HUES64 (cell line): ENCODE measurements around the gene OR5M10. TPM values are rescaled to one million over a fixed set of nuclear protein-coding genes. Genes with fewer than 3 reads are reported as not detected.
"Not testable (repeated sequence)": the region's sequence is repeated elsewhere in the genome, so short reads cannot be mapped to it uniquely, and the experiment has no call there.

Source experiments
- H3K27ac ChIP-seq: 2 replicates; pipeline ENCODE4 v1.7.0; 2013; ENCODE audit warnings: low read depth, low read length, inconsistent platforms
- H3K27me3 ChIP-seq: 2 replicates; pipeline ENCODE4 v1.6.1; 2013; ENCODE audit warnings: mild to moderate bottlenecking, low read length; ENCODE audit not compliant: insufficient read depth
- H3K36me3 ChIP-seq: 2 replicates; pipeline ENCODE4 v1.6.1; 2013; ENCODE audit warnings: mild to moderate bottlenecking, low read length; ENCODE audit not compliant: insufficient read depth
- H3K4me1 ChIP-seq: 2 replicates; pipeline ENCODE4 v1.6.1; 2013; ENCODE audit warnings: mild to moderate bottlenecking, low read length, moderate library complexity; ENCODE audit not compliant: insufficient read depth
- H3K4me3 ChIP-seq: 2 replicates; pipeline ENCODE4 v1.5.1; 2013; ENCODE audit warnings: mild to moderate bottlenecking, low read length, moderate library complexity
- H3K9ac ChIP-seq: 2 replicates; pipeline ENCODE4 v1.6.1; 2013; ENCODE audit warnings: mild to moderate bottlenecking, low read depth, low read length
- H3K9me3 ChIP-seq: 2 replicates; pipeline ENCODE4 v1.6.1; 2013; ENCODE audit warnings: low read depth, low read length; ENCODE audit not compliant: insufficient read depth
- WGBS: fragments of 150-250, 120-280 bp; methylation state at CpG from one replicate; pipeline ENCODE4 v1.1.7; 2013; ENCODE audit warnings: missing lambda C conversion rate; 5-methylcytosine and 5-hydroxymethylcytosine counted together
- polyA plus RNA-seq, 2 experiments: library from polyadenylated mRNA; stranded (reverse); fragments of 50-300 nt; gene quantifications; one replicate each; pipeline ENCODE4 v1.2.3, GENCODE V29; 2013

Gene OR5M10
- polyA plus RNA-seq (2013, experiment 1 of 2), result not detected
- not detected for polyA plus RNA-seq (2013, experiment 2 of 2)

GRCh38 chr11:56577621-56578020 is at the start of gene OR5M10:
Gene OR5M10, minus strand, starts transcription at chr11:56577721. Its CDS starts 0 bp downstream, at chr11:56577721.
- Histone ChIP-seq H3K36me3 (no peaks in the 10 kb centered on the region), H3K9me3 (no peaks in the 10 kb centered on the region), H3K27me3 (no peaks in the 10 kb centered on the region), H3K9ac (no peak within 1 kb of the TSS), H3K27ac (no peak within 1 kb of the TSS), H3K4me3 (no peak within 1 kb of the TSS), H3K4me1 (no peaks in the 10 kb centered on the region)
- 96% methylated on average over 2 of the region's 3 CpGs for WGBS

- Histone ChIP-seq H3K36me3 (no peaks in the 10 kb centered on the region), H3K27ac (no peak overlapping the region), H3K9me3 (no peaks in the 10 kb centered on the region), H3K4me3 (no peak overlapping the region), H3K9ac (no peak overlapping the region), H3K27me3 (no peaks in the 10 kb centered on the region), H3K4me1 (peaks cover 10% of the 10 kb centered on the region; the same call in 1 of the 2 replicates)
- WGBS, result 100% methylated on average over 1 of the region's 2 CpGs
Observed at GRCh38 chr11:56625946-56626345, 48.4 kb upstream of the OR5M10 start.

GRCh38 chr11:56624661-56625110 is 47.2 kb upstream of the OR5M10 start:
- Histone ChIP-seq H3K27ac (peak overlapping the region; percentile 42; the same call in 1 of the 2 replicates), H3K36me3 (no peaks in the 10 kb centered on the region), H3K4me1 (peaks cover 10% of the 10 kb centered on the region; the same call in 1 of the 2 replicates), H3K9ac (no peak overlapping the region), H3K9me3 (no peaks in the 10 kb centered on the region), H3K4me3 (no peak overlapping the region), H3K27me3 (no peaks in the 10 kb centered on the region)
- 25% methylated on average over 1 of the region's 3 CpGs for WGBS

- H3K27me3 ChIP-seq, result no peaks in the 10 kb centered on the region
- H3K9ac ChIP-seq, result no peak overlapping the region
- H3K9me3 ChIP-seq, result no peaks in the 10 kb centered on the region
- no peak overlapping the region for H3K27ac ChIP-seq
- no peak overlapping the region for H3K4me3 ChIP-seq
- WGBS, result 92% methylated on average over 1 of the region's 1 CpG
- H3K36me3 ChIP-seq, result no peaks in the 10 kb centered on the region
- no peaks in the 10 kb centered on the region for H3K4me1 ChIP-seq
Observed at GRCh38 chr11:56611174-56611573, 33.7 kb upstream of the OR5M10 start.

GRCh38 chr11:56592088-56592717 is 14.7 kb upstream of the OR5M10 start:
- not testable (repeated sequence) for H3K27ac ChIP-seq, H3K4me3 ChIP-seq, H3K9ac ChIP-seq, H3K4me1 ChIP-seq, H3K27me3 ChIP-seq, H3K36me3 ChIP-seq
- WGBS, result 96% methylated on average over 18 of the region's 20 CpGs
- peaks cover 15% of the 10 kb centered on the region for H3K9me3 ChIP-seq

- 90% methylated on average over 6 of the region's 6 CpGs for WGBS
- Histone ChIP-seq H3K9ac (no peak overlapping the region), H3K4me1 (no peaks in the 10 kb centered on the region), H3K9me3 (no peaks in the 10 kb centered on the region), H3K4me3 (no peak overlapping the region), H3K27ac (no peak overlapping the region), H3K27me3 (no peaks in the 10 kb centered on the region), H3K36me3 (no peaks in the 10 kb centered on the region)
Observed at GRCh38 chr11:56558574-56558973, 18.9 kb downstream of the OR5M10 start.

- not testable (repeated sequence) for H3K9ac ChIP-seq, H3K36me3 ChIP-seq, H3K27me3 ChIP-seq, H3K4me1 ChIP-seq, H3K27ac ChIP-seq, H3K4me3 ChIP-seq, H3K9me3 ChIP-seq
- WGBS, result 94% methylated on average over 13 of the region's 13 CpGs
Observed at GRCh38 chr11:56554691-56555090, 22.8 kb downstream of the OR5M10 start.

- no peak overlapping the region for H3K27ac ChIP-seq
- no peaks in the 10 kb centered on the region for H3K4me1 ChIP-seq
- H3K9me3 ChIP-seq, result no peaks in the 10 kb centered on the region
- no peak overlapping the region for H3K9ac ChIP-seq
- H3K27me3 ChIP-seq, result no peaks in the 10 kb centered on the region
- 88% methylated on average over 6 of the region's 6 CpGs for WGBS
- H3K36me3 ChIP-seq, result no peaks in the 10 kb centered on the region
- H3K4me3 ChIP-seq, result no peak overlapping the region
Observed at GRCh38 chr11:56545531-56545930, 32.0 kb downstream of the OR5M10 start.

GRCh38 chr11:56543739-56544138 is 33.8 kb downstream of the OR5M10 start:
- no peak overlapping the region for H3K9ac ChIP-seq
- H3K9me3 ChIP-seq, result no peaks in the 10 kb centered on the region
- no peaks in the 10 kb centered on the region for H3K27me3 ChIP-seq
- H3K27ac ChIP-seq, result no peak overlapping the region
- no peaks in the 10 kb centered on the region for H3K36me3 ChIP-seq
- H3K4me3 ChIP-seq, result no peak overlapping the region
- no peaks in the 10 kb centered on the region for H3K4me1 ChIP-seq
- WGBS, result 100% methylated on average over 1 of the region's 1 CpG

GRCh38 chr11:56543157-56543556 is 34.4 kb downstream of the OR5M10 start, which contains the start of gene OR5M11:
Gene OR5M11, minus strand, starts transcription at chr11:56543257. Its CDS starts 0 bp downstream, at chr11:56543257.
- WGBS, result 98% methylated on average over 1 of the region's 2 CpGs
- Histone ChIP-seq H3K27me3 (no peaks in the 10 kb centered on the region), H3K4me1 (no peaks in the 10 kb centered on the region), H3K4me3 (no peak within 1 kb of the TSS), H3K9ac (no peak within 1 kb of the TSS), H3K27ac (no peak within 1 kb of the TSS), H3K36me3 (no peaks in the 10 kb centered on the region), H3K9me3 (no peaks in the 10 kb centered on the region)

GRCh38 chr11:56533054-56533740 is 44.3 kb downstream of the OR5M10 start:
- Histone ChIP-seq H3K4me1 (no peaks in the 10 kb centered on the region), H3K27me3 (no peaks in the 10 kb centered on the region), H3K36me3 (no peaks in the 10 kb centered on the region), H3K9ac (no peak overlapping the region), H3K27ac (no peak overlapping the region), H3K4me3 (no peak overlapping the region), H3K9me3 (no peaks in the 10 kb centered on the region)
- 91% methylated on average over 2 of the region's 3 CpGs for WGBS
